K562 (cell line): ENCODE data around the gene EEFSEC. TPM values are rescaled to one million over a fixed set of nuclear protein-coding genes. Genes with fewer than 3 reads are reported as not detected.

Experiments used
- ATAC-seq: fragments of 200-7000 bp; cut with Tn5 transposase; 3 replicates; pipeline ENCODE4 v1.9.1; 2020; ENCODE audit warnings: moderate library complexity
- BruUV-seq: library from RNA; stranded (reverse); fragments of 400-500 nt; replicated peaks from 2 replicates; lab custom pipeline; 2021; lab: Mats Ljungman, UMichigan
- CTCF ChIA-PET: fragments of 300-600 bp; formaldehyde crosslinking; extraction: SDS; loops from one replicate; lab custom pipeline; 2021; ENCODE audit warnings: low intra/inter-chr PET ratio; lab: Yijun Ruan, JAX
- POLR2A ChIA-PET: fragments of 300-600, 350-650 bp; sonication (Branson Sonifier 250); formaldehyde crosslinking; extraction: SDS; loops from one replicate; lab custom pipeline; 2021; ENCODE audit warnings: antibody characterized with exemption, inconsistent platforms; lab: Yijun Ruan, JAX
- DNase-seq, 4 experiments: peaks; one replicate each; pipeline versions ENCODE4 v3.0.0 to v3.0.0-alpha.2; 2011 to 2018; ENCODE audit warnings: low spot score in 3 of 4, mixed read lengths in 3 of 4; ENCODE audit errors: extremely low read depth in 1 of 4
- FAIRE-seq: peaks from 2 replicates; lab custom pipeline; 2011; peaks lifted over from hg19 to GRCh38; lab: Jason Lieb, UNC
- H2AFZ ChIP-seq: 2 replicates; pipeline ENCODE4 v1.6.0; 2011; ENCODE audit warnings: low read depth, low read length, control low read depth, inconsistent platforms
- H3K27ac ChIP-seq: fragments of 200-600 bp; 3 replicates; pipeline ENCODE4 v1.8.0; 2011; ENCODE audit warnings: low read depth, mild to moderate bottlenecking, control low read depth, inconsistent platforms, low read length, moderate library complexity, mixed read lengths; ENCODE audit errors: extremely low read depth
- H3K27me3 ChIP-seq, 2 experiments: fragments of 300-600 bp in 1 of 2; 2 replicates in 1 of 2; 3 replicates in 1 of 2; pipeline versions ENCODE4 v1.6.0 to v1.8.0; 2011; ENCODE audit warnings: inconsistent platforms in 2 of 2, low read length in 2 of 2, mild to moderate bottlenecking in 1 of 2, mixed read lengths in 1 of 2, moderate library complexity in 1 of 2; ENCODE audit not compliant: control insufficient read depth in 2 of 2, insufficient read depth in 2 of 2
- H3K36me3 ChIP-seq: fragments of 300-600 bp; 3 replicates; pipeline ENCODE4 v1.8.0; 2011; ENCODE audit warnings: mild to moderate bottlenecking, low read length, inconsistent platforms; ENCODE audit not compliant: control insufficient read depth, insufficient read depth
- H3K4me1 ChIP-seq, 2 experiments: fragments of 200-600 bp in 1 of 2; replicated peaks in 1 of 2; 2 replicates in 1 of 2; 3 replicates in 1 of 2; pipeline versions ENCODE4 v1.5.1 to v1.8.0; 2011; ENCODE audit warnings: inconsistent platforms in 2 of 2, low read length in 2 of 2, mild to moderate bottlenecking in 1 of 2, mixed read lengths in 1 of 2, moderate library complexity in 1 of 2; ENCODE audit not compliant: control insufficient read depth in 2 of 2, insufficient read depth in 2 of 2
- H3K4me2 ChIP-seq: 2 replicates; pipeline ENCODE4 v1.6.1; 2011; ENCODE audit warnings: low read length, control low read depth, inconsistent platforms, mixed read lengths; ENCODE audit not compliant: insufficient read depth
- H3K4me3 ChIP-seq: fragments of 200-600 bp; sonication (generic), shearing (Covaris generic); 2 replicates; pipeline ENCODE4 v1.5.1; 2016; ENCODE audit warnings: control low read depth, inconsistent platforms
- H3K79me2 ChIP-seq: fragments of 200-600 bp; 3 replicates; pipeline ENCODE4 v1.8.0; 2011; ENCODE audit warnings: low read length, inconsistent platforms; ENCODE audit not compliant: control insufficient read depth, insufficient read depth
- H3K9ac ChIP-seq, 2 experiments: 2 replicates each; pipeline versions ENCODE4 v1.6.0 to v1.6.1; 2011; ENCODE audit warnings: low read depth in 2 of 2, low read length in 2 of 2, control low read depth in 1 of 2, inconsistent platforms in 1 of 2, mild to moderate bottlenecking in 1 of 2, mixed read lengths in 1 of 2; ENCODE audit not compliant: insufficient read depth in 1 of 2
- H3K9me1 ChIP-seq: one replicate; pipeline ENCODE4 v1.6.0; 2011; ENCODE audit warnings: inconsistent platforms, mild to moderate bottlenecking, low read length, moderate library complexity; ENCODE audit not compliant: control insufficient read depth, insufficient read depth
- H3K9me3 ChIP-seq: replicated peaks from 2 replicates; pipeline ENCODE4 v1.5.1; 2011; ENCODE audit warnings: low read depth, low read length, inconsistent platforms; ENCODE audit not compliant: control insufficient read depth, insufficient read depth
- H4K20me1 ChIP-seq: replicated peaks from 2 replicates; pipeline ENCODE4 v1.6.1; 2011; ENCODE audit warnings: low read length, inconsistent platforms, mixed read lengths; ENCODE audit not compliant: control insufficient read depth, insufficient read depth
- ATF3 ChIP-seq, 2 experiments: fragments of 450-650 bp in 1 of 2; sonication (generic) in 1 of 2; formaldehyde crosslinking in 1 of 2; IDR thresholded peaks in 1 of 2; conservative IDR thresholded peaks in 1 of 2; 2 replicates each; pipeline versions ENCODE4 v1.6.1 to v1.8.1; 2016 to 2023; ENCODE audit warnings: mild to moderate bottlenecking in 2 of 2, moderate library complexity in 2 of 2, inconsistent platforms in 1 of 2, missing genetic modification reagents in 1 of 2
- ATF4 ChIP-seq: fragments of 450-650 bp; formaldehyde crosslinking; IDR thresholded peaks from 2 replicates; pipeline ENCODE4 v1.4.0; 2022; ENCODE audit warnings: mild to moderate bottlenecking, moderate library complexity
- ATF7 ChIP-seq: fragments of 450-650 bp; IDR thresholded peaks from 2 replicates; pipeline ENCODE4 v1.7.1; 2014; ENCODE audit warnings: mild to moderate bottlenecking, moderate library complexity
- FOSL1 ChIP-seq: fragments of 200-800 bp; sonication (Bioruptor generic); conservative IDR thresholded peaks from 2 replicates; pipeline ENCODE4 v1.6.1; 2016; ENCODE audit warnings: missing genetic modification characterization, missing compliant biosample characterization
- GTF2F1 ChIP-seq: IDR thresholded peaks from 2 replicates; pipeline ENCODE4 v1.6.1; 2011; ENCODE audit warnings: low read depth, low read length, improper control_type of control experiment
- JUN ChIP-seq, 2 experiments: sonication (generic) in 1 of 2; formaldehyde crosslinking in 1 of 2; IDR thresholded peaks; 2 replicates each; pipeline versions ENCODE4 v1.6.1 to v1.8.0; 2012 to 2022; ENCODE audit warnings: borderline replicate concordance in 2 of 2, mild to moderate bottlenecking in 2 of 2, improper control_type of control experiment in 1 of 2, low read depth in 1 of 2, low read length in 1 of 2, missing genetic modification reagents in 1 of 2
- MCM2 ChIP-seq: fragments of 450-650 bp; IDR thresholded peaks from 2 replicates; pipeline ENCODE4 v1.6.1; 2017; ENCODE audit warnings: low read depth, mild to moderate bottlenecking
- NFE2 ChIP-seq: IDR thresholded peaks from 2 replicates; pipeline ENCODE4 v1.6.1; 2014; ENCODE audit warnings: antibody characterized with exemption, low read depth
- NR2C1 ChIP-seq, 2 experiments: fragments of 450-650 bp; IDR thresholded peaks; 2 replicates each; pipeline ENCODE4 v1.6.1; 2017; ENCODE audit warnings: mild to moderate bottlenecking in 2 of 2, antibody characterized with exemption in 1 of 2, inconsistent platforms in 1 of 2, missing compliant biosample characterization in 1 of 2, missing genetic modification characterization in 1 of 2
- NR2C2 ChIP-seq, 2 experiments: fragments of 200-800 bp in 1 of 2; sonication (Bioruptor generic) in 1 of 2; sonication (generic) in 1 of 2; formaldehyde crosslinking in 1 of 2; IDR thresholded peaks; 2 replicates each; pipeline versions ENCODE4 v1.6.1 to v1.8.0; 2016 to 2022; ENCODE audit warnings: mild to moderate bottlenecking in 1 of 2, missing compliant biosample characterization in 1 of 2, missing genetic modification characterization in 1 of 2, missing genetic modification reagents in 1 of 2
- NRF1 ChIP-seq, 2 experiments: fragments of 450-650 bp; IDR thresholded peaks in 1 of 2; conservative IDR thresholded peaks in 1 of 2; 2 replicates each; pipeline ENCODE4 v1.6.1; 2014; ENCODE audit warnings: mild to moderate bottlenecking in 2 of 2
- POLR2H ChIP-seq: IDR thresholded peaks from 2 replicates; pipeline ENCODE4 v1.6.1; 2016; ENCODE audit warnings: missing genetic modification characterization, low read depth, mild to moderate bottlenecking, control low read depth, missing compliant biosample characterization, moderate library complexity
- PTRF ChIP-seq: fragments of 450-650 bp; IDR thresholded peaks from 2 replicates; pipeline ENCODE4 v1.6.1; 2016; ENCODE audit warnings: mild to moderate bottlenecking, missing genetic modification characterization, missing compliant biosample characterization
- PTTG1 ChIP-seq: fragments of 450-650 bp; IDR thresholded peaks from 2 replicates; pipeline ENCODE4 v1.6.1; 2016; ENCODE audit warnings: low read depth, mild to moderate bottlenecking, missing genetic modification characterization, missing compliant biosample characterization
- TEAD2 ChIP-seq: fragments of 450-650 bp; IDR thresholded peaks from 2 replicates; pipeline ENCODE4 v1.6.1; 2016; ENCODE audit warnings: missing genetic modification characterization, control low read depth, missing compliant biosample characterization
- TSC22D4 ChIP-seq: fragments of 450-650 bp; IDR thresholded peaks from 2 replicates; pipeline ENCODE4 v1.6.1; 2016; ENCODE audit warnings: missing genetic modification characterization, missing biosample characterization, control low read depth
- ZNF589 ChIP-seq: fragments of 200-800 bp; sonication (Bioruptor generic); IDR thresholded peaks from 2 replicates; pipeline ENCODE4 v1.6.1; 2016; ENCODE audit warnings: low read depth, missing genetic modification characterization, missing compliant biosample characterization
- ZNF644 ChIP-seq: fragments of 200-800 bp; sonication (Bioruptor generic); IDR thresholded peaks from 2 replicates; pipeline ENCODE4 v1.6.1; 2016; ENCODE audit warnings: low read depth, missing genetic modification characterization, missing compliant biosample characterization
- ZSCAN29 ChIP-seq: fragments of 450-650 bp; IDR thresholded peaks from 2 replicates; pipeline ENCODE4 v1.6.1; 2017
- WGBS: fragments of 100-300 bp; shearing (Covaris generic); methylation state at CpG from one replicate; pipeline ENCODE4 v1.1.6; 2016; ENCODE audit warnings: low coverage, mixed read lengths; ENCODE audit not compliant: insufficient coverage; ENCODE audit errors: missing lambda C conversion rate; 5-methylcytosine and 5-hydroxymethylcytosine counted together
- in situ Hi-C: fragments of 300-500 bp; cut with MboI; formaldehyde crosslinking; loops from 4 replicates; pipeline ENCODE4 v1.15.0; 2018; ENCODE audit warnings: inconsistent platforms, mixed read lengths
- intact Hi-C: fragments of 100-400 bp; cut with micrococcal nuclease; formaldehyde crosslinking; loops from 2 replicates; pipeline ENCODE4 v1.14.2; 2022
- polyA plus RNA-seq, 8 experiments: library from polyadenylated mRNA; depleted of rRNA in 4 of 8; stranded (reverse) in 5 of 8; unstranded in 3 of 8; fragments of >200 nt; fragmentation: Nextera tagmentation in 2 of 8; fragmentation: Illumina TruSeq in 1 of 8; extraction: Ambion mirVana in 2 of 8; extraction: Trizol in 1 of 8; gene quantifications; 2 replicates each; pipeline versions ENCODE4 v1.2.1 to v1.2.3, GENCODE V29; 2011 to 2014; ENCODE audit warnings: inconsistent platforms in 1 of 8, missing spikeins in 1 of 8
- total RNA-seq, 7 experiments: library from RNA; depleted of rRNA in 6 of 7; stranded (reverse); fragments of >200 nt in 6 of 7; fragmentation: Illumina TruSeq in 2 of 7; extraction: Trizol in 2 of 7; gene quantifications; 2 replicates each; pipeline versions ENCODE4 v1.2.1 to v1.2.3, GENCODE V29; 2011 to 2021; ENCODE audit warnings: low replicate concordance in 1 of 7

The EEFSEC gene
- total and polyA plus RNA-seq, 9 of the 15 experiments (the other 6 are each of a cell fraction or from before 2014, with no cell fraction given) = 0.35 to 11.8 (median 7.7) TPM

- no TSS peak for BruUV-seq
- intact Hi-C loops = no loop called here
- FAIRE-seq (no peak), ATAC-seq (peak; percentile 87), DNase-seq (no peak)
- Histone ChIP-seq H2AFZ (no peak overlapping the region), H3K9ac (no peak overlapping the region), H3K79me2 (no peaks in the 10 kb centered on the region), H3K36me3 (no peaks in the 10 kb centered on the region), H4K20me1 (no peaks in the 10 kb centered on the region), H3K9me3 (peaks cover 2% of the 10 kb centered on the region; the same call in 1 of the 2 replicates), H3K9me1 (no peaks in the 10 kb centered on the region), H3K4me1 (peaks cover 0 to 3% of the 10 kb centered on the region in 2 experiments; a peak in 1 of 5 replicates), H3K27ac (no peak overlapping the region; the same call in 2 of the 3 replicates), H3K27me3 (no peaks in the 10 kb centered on the region), H3K4me3 (no peak overlapping the region), H3K4me2 (no peak overlapping the region)
- ChIA-PET CTCF (no interaction called here), POLR2A (interaction anchor here (0.6 to 1.5 kb wide), 3 partner anchors 10 to 217 kb away, joined by 3 to 4 read pairs (median 4); no protein-coding TSS in a partner anchor)
- in situ Hi-C loops = no loop called here
- 62% methylated on average over 6 of the region's 6 CpGs for WGBS
- TF ChIP-seq GTF2F1 (no peak), FOSL1 (tag) (peak; percentile 47; the same call in 1 of the 2 replicates), ATF7 (peak; percentile 68; the same call in 1 of the 2 replicates), PTRF (no peak), ZNF589 (peak; percentile 83), ATF3 (IDR thresholded peaks at IDR 0.05) (peak; percentile 75; the same call in 1 of the 2 replicates), ATF3 (CRISPR knock-in tag; conservative IDR thresholded peaks at IDR 0.05) (no peak), ATF4 (CRISPR knock-in tag) (peak; percentile 88), NFE2 (no peak), ZNF644 (tag) (no peak), TSC22D4 (tag) (no peak), MCM2 (no peak), POLR2H (peak; percentile 59; the same call in 1 of the 2 replicates), PTTG1 (peak; percentile 46; the same call in 1 of the 2 replicates), ZSCAN29 (no peak), TEAD2 (tag) (no peak), NR2C2 (CRISPR knock-in tag; IDR thresholded peaks at IDR 0.05) (no peak), NR2C2 (tag; IDR thresholded peaks at IDR 0.05) (peak; percentile 60; the same call in 1 of the 2 replicates), JUN (IDR thresholded peaks at IDR 0.05; ENCODE audit: borderline replicate concordance, low read depth, low read length) (0 out of 2 replicates have a peak, but pooled peaks have one; percentile 33), JUN (CRISPR knock-in tag; IDR thresholded peaks at IDR 0.05; ENCODE audit: borderline replicate concordance) (no peak), NRF1 (conservative IDR thresholded peaks at IDR 0.05 in 1 of 2, IDR thresholded peaks at IDR 0.05 in 1 of 2) (0 out of 4 replicates have a peak, but pooled peaks of 1 of the 2 experiments have one; percentile 18), NR2C1 (IDR thresholded peaks at IDR 0.05) (no peak), NR2C1 (tag; IDR thresholded peaks at IDR 0.05) (peak; percentile 50; the same call in 1 of the 2 replicates)
Measured at GRCh38 chr3:128217702-128218547, 64.6 kb downstream of the EEFSEC start.
